Activated CD4-positive, alpha-beta memory T cell treated with anti-CD3 and anti-CD28 coated beads for 36 hours (primary cell): Measurements from ENCODE around the gene NDUFC2. TPM values are rescaled to one million over a fixed set of nuclear protein-coding genes. Genes with fewer than 3 reads are reported as not detected.

Source experiments
- CTCF ChIA-PET: fragments of 350-600 bp; sonication (Branson Sonifier 250); formaldehyde crosslinking; loops from one replicate; lab custom pipeline; 2021; ENCODE audit warnings: antibody characterized with exemption, inconsistent platforms; lab: Charles Lee
- POLR2A ChIA-PET: fragments of 350-600 bp; sonication (Branson Sonifier 250); formaldehyde crosslinking; loops from one replicate; lab custom pipeline; 2021; ENCODE audit warnings: antibody characterized with exemption; lab: Charles Lee
- DNase-seq: peaks from one replicate; pipeline ENCODE4 v3.0.0-alpha.2; 2020
- H3K27ac Mint-ChIP-seq: one replicate; pipeline ENCODE4 v1.8.0; 2021; ENCODE audit warnings: mixed read lengths
- H3K27me3 Mint-ChIP-seq: one replicate; pipeline ENCODE4 v1.8.0; 2021; ENCODE audit warnings: mixed read lengths
- H3K36me3 Mint-ChIP-seq: one replicate; pipeline ENCODE4 v1.8.0; 2021; ENCODE audit warnings: mixed read lengths
- H3K4me1 Mint-ChIP-seq: one replicate; pipeline ENCODE4 v1.8.0; 2021; ENCODE audit warnings: low read depth, mixed read lengths
- H3K4me3 Mint-ChIP-seq: one replicate; pipeline ENCODE4 v1.8.0; 2021; ENCODE audit warnings: mild to moderate bottlenecking, mixed read lengths
- H3K9me3 Mint-ChIP-seq: one replicate; pipeline ENCODE4 v1.8.0; 2021; ENCODE audit warnings: mixed read lengths
- intact Hi-C: fragments of 100-400 bp; cut with micrococcal nuclease; formaldehyde crosslinking; loops from one replicate; pipeline ENCODE4 v1.15.1; 2023
- total RNA-seq, 2 experiments: library from RNA; stranded (reverse); gene quantifications; one replicate each; pipeline ENCODE4 v1.2.3, GENCODE V29; 2021

The NDUFC2 gene
- total RNA-seq, 2 experiments from 2014 or later, result 209 to 230 TPM

- Mint-ChIP-seq H3K27me3 (peaks cover 12% of the 10 kb centered on the region), H3K4me3 (no peak overlapping the region), H3K9me3 (no peaks in the 10 kb centered on the region), H3K4me1 (no peaks in the 10 kb centered on the region), H3K27ac (no peak overlapping the region), H3K36me3 (no peaks in the 10 kb centered on the region)
- CTCF ChIA-PET, result interaction anchor here (1.4 kb wide), 1 partner anchor 26 kb away, joined by 7 read pairs; no protein-coding TSS in a partner anchor
- intact Hi-C loops, result no loop called here
- POLR2A ChIA-PET, result no interaction called here
- no peak for DNase-seq
Measured at GRCh38 chr11:78019808-78020207, 59.9 kb downstream of the NDUFC2 start.

Other genes starting within 250 kb of the NDUFC2 start
- 10 to 100 TPM; 53.5 to 55.3 TPM for gene INTS4, start 85.2 kb downstream of the NDUFC2 start, total RNA-seq
- gene KCTD14, start 56.6 kb downstream of the NDUFC2 start, total RNA-seq, result under 1 TPM in 1 of 2 experiments, not detected in 1; 0.17 TPM
- gene THRSP, start 16.0 kb downstream of the NDUFC2 start, total RNA-seq, result not detected
- 10 to 100 TPM; 45.8 to 45.9 TPM for gene ALG8, start 59.8 kb upstream of the NDUFC2 start, total RNA-seq
- gene KCTD21, start 108.8 kb upstream of the NDUFC2 start, total RNA-seq, result 1 to 10 TPM; 7.9 to 8.8 TPM
- 1 to 10 TPM; 9.3 to 9.6 TPM for gene USP35, start 109.1 kb upstream of the NDUFC2 start, total RNA-seq